Mammary epithelial cell (primary cell): ENCODE results near the gene FASN.

ENCODE experiments used
- CTCF ChIP-seq, 2 donors: IDR thresholded peaks in 1 of 2; conservative IDR thresholded peaks in 1 of 2; 2 replicates each; pipeline ENCODE4 v1.5.1; 2011 to 2012; ENCODE audit warnings: inconsistent platforms in 2 of 2, low read length in 2 of 2, mild to moderate bottlenecking in 2 of 2, control low read depth in 1 of 2, low read depth in 1 of 2; ENCODE audit not compliant: insufficient read depth in 1 of 2; ENCODE audit errors: extremely low read depth in 1 of 2
- EZH2 ChIP-seq: IDR thresholded peaks from 2 replicates; pipeline ENCODE4 v1.6.1; 2012; ENCODE audit warnings: low read length, inconsistent platforms, borderline replicate concordance

GRCh38 chr17:82063424-82064415, 34.3 kb downstream of the FASN start:
- TF ChIP-seq CTCF (conservative IDR thresholded peaks at IDR 0.05 in 1 of 2, IDR thresholded peaks at IDR 0.05 in 1 of 2; ENCODE audit: extremely low read depth in 1 of 2, insufficient read depth in 1 of 2, low read depth in 1 of 2, low read length in 2 of 2) = no peak
- no peak for TF ChIP-seq EZH2
